Measurements from ENCODE around the gene TKT. TPM values are rescaled to one million over a fixed set of nuclear protein-coding genes. Genes with fewer than 3 reads are reported as not detected.

The TKT gene
- total RNA-seq, 1 experiment from 2014 or later: 650 TPM

- Histone ChIP-seq H3K79me2 (ENCODE audit: insufficient read depth, low read length) (no peaks in the 10 kb centered on the region), H3K18ac (ENCODE audit: insufficient read length, low read depth, low read length) (no peak overlapping the region), H4K5ac (ENCODE audit: insufficient read length, low read depth, low read length) (no peak overlapping the region), H3K27ac (ENCODE audit: insufficient read length, low read depth, low read length) (no peak overlapping the region), H4K20me1 (ENCODE audit: control insufficient read depth, insufficient read depth, insufficient read length) (no peaks in the 10 kb centered on the region), H2BK12ac (ENCODE audit: insufficient read length, low read depth, low read length) (no peak overlapping the region), H4K91ac (ENCODE audit: insufficient read length, low read depth, low read length) (no peak overlapping the region), H2BK120ac (ENCODE audit: low read depth, low read length, poor library complexity, severe bottlenecking) (no peak overlapping the region), H3K27me3 (ENCODE audit: insufficient read depth, low read length) (no peaks in the 10 kb centered on the region), H3K4me1 (ENCODE audit: insufficient read depth, low read length) (no peaks in the 10 kb centered on the region), H3K9ac (ENCODE audit: extremely low read depth, insufficient read length, low read length) (no peak overlapping the region), H3T11ph (ENCODE audit: low read length) (no peak overlapping the region), H3K23me2 (ENCODE audit: insufficient read length, low read depth, low read length, poor library complexity, severe bottlenecking) (no peaks in the 10 kb centered on the region), H2BK20ac (ENCODE audit: low read depth, low read length, poor library complexity, severe bottlenecking) (no peak overlapping the region), H3K79me1 (ENCODE audit: insufficient read depth, low read depth, low read length, poor library complexity, severe bottlenecking) (no peaks in the 10 kb centered on the region), H4K8ac (replicated peaks; ENCODE audit: insufficient read length, low read depth, low read length) (no peak overlapping the region), H2AK5ac (ENCODE audit: insufficient read length, low read length) (no peak overlapping the region), H3K4me2 (ENCODE audit: insufficient read depth, insufficient read length, low read length) (no peak overlapping the region), H2BK5ac (ENCODE audit: insufficient read length, low read length) (no peak overlapping the region), H3K9me3 (ENCODE audit: control insufficient read depth, low read depth, low read length) (no peaks in the 10 kb centered on the region), H3K14ac (ENCODE audit: insufficient read depth, low read length) (no peak overlapping the region), H2AFZ (ENCODE audit: low read length) (no peak overlapping the region), H2BK15ac (ENCODE audit: low read depth, low read length) (no peak overlapping the region), H3K4ac (ENCODE audit: low read depth, low read length) (no peak overlapping the region), H3K23ac (ENCODE audit: insufficient read length, low read depth, low read length) (no peak overlapping the region), H3K56ac (ENCODE audit: insufficient read length, low read depth, low read length) (no peak overlapping the region)
- no peak for DNase-seq
- TF ChIP-seq CTCF (conservative IDR thresholded peaks at IDR 0.05): no peak
- H3K4me3 Mint-ChIP-seq: no peak overlapping the region
- peaks cover 0 to 5% of the 10 kb centered on the region in 2 experiments for H3K4me1 Mint-ChIP-seq
- H3K36me3 Mint-ChIP-seq (ENCODE audit: insufficient read depth in 1 of 3, low read depth in 3 of 3): 0 out of 7 replicates have a peak, but pooled peaks cover 0 to 2% (median 0%) of the 10 kb centered on the region in 3 experiments
- no CpG with 5 or more reads among the region's 2 CpGs for WGBS (ENCODE audit: extremely low coverage, insufficient read length, low lambda C conversion rate)
- peaks cover 6% of the 10 kb centered on the region for H3K27me3 Mint-ChIP-seq (ENCODE audit: low read depth)
- H3K9me3 Mint-ChIP-seq: no peaks in the 10 kb centered on the region; a peak in 1 of 5 replicates
- no peak overlapping the region for H3K27ac Mint-ChIP-seq
Measured at GRCh38 chr3:53215816-53216215, 40.0 kb downstream of the TKT start.
